Neural progenitor cell (in vitro differentiated cells): ENCODE measurements around the gene FBP1.

Experiments
- CTCF ChIP-seq: fragments of 200-600 bp; sonication (generic); IDR thresholded peaks from 2 replicates; pipeline ENCODE4 v1.5.1; 2017; ENCODE audit warnings: antibody characterized with exemption, mild to moderate bottlenecking
- EZH2 ChIP-seq: fragments of 200-600 bp; sonication (generic); IDR thresholded peaks from 2 replicates; pipeline ENCODE4 v1.6.1; 2017; ENCODE audit warnings: antibody characterized with exemption, mild to moderate bottlenecking, moderate library complexity
- EZH2phosphoT487 ChIP-seq: fragments of 200-600 bp; sonication (generic); IDR thresholded peaks from 2 replicates; pipeline ENCODE4 v1.6.1; 2017; ENCODE audit warnings: antibody characterized with exemption

DNA sequence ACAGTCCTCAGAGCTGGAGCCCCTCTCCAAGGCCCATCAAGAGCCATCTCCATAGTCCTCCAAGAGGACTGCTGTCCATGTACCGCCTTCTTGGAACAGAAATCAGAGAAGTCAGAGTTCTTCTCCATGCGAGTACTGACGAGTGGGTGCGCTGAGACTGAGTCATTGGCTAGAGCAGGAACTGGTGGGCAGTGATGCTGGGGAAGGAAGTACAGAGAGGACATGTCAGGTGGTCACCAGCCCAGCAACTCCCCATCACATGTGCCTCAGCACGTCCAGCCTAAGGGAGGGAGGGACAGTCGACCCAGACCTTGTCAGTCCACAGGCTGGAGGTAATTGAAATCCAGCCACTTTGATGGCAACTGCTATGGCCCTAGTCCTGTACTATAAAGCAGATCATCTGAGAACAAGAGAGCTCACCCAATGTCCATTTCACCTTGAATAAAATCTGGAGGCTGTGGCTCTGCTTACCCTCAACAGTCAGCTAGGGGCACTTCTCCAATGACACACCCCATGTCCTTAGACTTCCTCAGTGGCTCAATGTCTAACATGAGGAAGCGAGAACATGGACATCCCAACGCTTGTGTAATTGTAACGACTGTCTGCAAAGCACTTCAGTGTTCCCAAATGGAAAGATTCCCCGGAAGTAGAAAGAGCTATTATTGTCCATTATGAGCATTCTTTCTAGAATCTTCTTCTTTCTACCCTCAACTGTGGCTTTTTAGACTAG lies 15.0 kb upstream of the FBP1 start:
- TF ChIP-seq CTCF (no peak), EZH2 (no peak), EZH2phosphoT487 (no peak)
